ENCODE measurements around the gene WWOX. TPM values are rescaled to one million over a fixed set of nuclear protein-coding genes. Genes with fewer than 3 reads are reported as not detected.

Gene WWOX
- total RNA-seq, 1 experiment from 2014 or later = 35.6 TPM

DNA sequence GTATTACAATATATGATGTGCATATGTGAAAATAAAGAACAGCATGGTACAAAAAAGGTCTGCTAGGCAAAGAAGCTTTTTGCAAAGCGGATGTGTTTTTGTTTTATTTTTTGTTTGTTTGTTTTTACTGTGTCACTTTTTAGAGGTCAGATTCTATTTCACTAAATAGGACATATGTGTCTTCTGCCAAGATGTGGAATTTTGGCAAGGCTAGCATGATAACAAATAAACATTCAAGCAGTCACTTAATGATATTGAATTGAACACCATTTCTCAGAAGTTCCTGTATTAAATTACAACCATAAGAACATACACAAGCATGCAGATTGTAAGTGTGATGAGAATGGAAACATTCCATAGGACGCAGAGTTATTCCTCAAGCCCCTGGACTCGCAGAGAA lies 492.7 kb downstream of the WWOX start:
- Histone ChIP-seq H3K4me1 (replicated peaks; ENCODE audit: insufficient read depth) (no peaks in the 10 kb centered on the region), H3K9me2 (ENCODE audit: insufficient read depth) (no peaks in the 10 kb centered on the region), H3K9me3 (ENCODE audit: insufficient read depth, low read depth) (no peaks in the 10 kb centered on the region), H4K20me1 (ENCODE audit: insufficient read depth) (no peaks in the 10 kb centered on the region), H3K4me3 (no peak overlapping the region), H3K79me2 (ENCODE audit: low read depth) (no peaks in the 10 kb centered on the region), H3K27me3 (ENCODE audit: insufficient read depth, low read depth) (no peaks in the 10 kb centered on the region), H3K27ac (no peak overlapping the region), H3K4me2 (no peak overlapping the region), H3K36me3 (ENCODE audit: low read depth) (no peaks in the 10 kb centered on the region), H2AFZ (no peak overlapping the region), H3F3A (ENCODE audit: insufficient read depth, low read depth) (no peaks in the 10 kb centered on the region)
- POLR2A ChIA-PET (ENCODE audit: unreplicated experiment) = no interaction called here
- DNase-seq = no peak
- no TSS peak for BruUV-seq (replicated peaks)
- CTCF ChIA-PET = no interaction called here
- TF ChIP-seq, protein P1, sequence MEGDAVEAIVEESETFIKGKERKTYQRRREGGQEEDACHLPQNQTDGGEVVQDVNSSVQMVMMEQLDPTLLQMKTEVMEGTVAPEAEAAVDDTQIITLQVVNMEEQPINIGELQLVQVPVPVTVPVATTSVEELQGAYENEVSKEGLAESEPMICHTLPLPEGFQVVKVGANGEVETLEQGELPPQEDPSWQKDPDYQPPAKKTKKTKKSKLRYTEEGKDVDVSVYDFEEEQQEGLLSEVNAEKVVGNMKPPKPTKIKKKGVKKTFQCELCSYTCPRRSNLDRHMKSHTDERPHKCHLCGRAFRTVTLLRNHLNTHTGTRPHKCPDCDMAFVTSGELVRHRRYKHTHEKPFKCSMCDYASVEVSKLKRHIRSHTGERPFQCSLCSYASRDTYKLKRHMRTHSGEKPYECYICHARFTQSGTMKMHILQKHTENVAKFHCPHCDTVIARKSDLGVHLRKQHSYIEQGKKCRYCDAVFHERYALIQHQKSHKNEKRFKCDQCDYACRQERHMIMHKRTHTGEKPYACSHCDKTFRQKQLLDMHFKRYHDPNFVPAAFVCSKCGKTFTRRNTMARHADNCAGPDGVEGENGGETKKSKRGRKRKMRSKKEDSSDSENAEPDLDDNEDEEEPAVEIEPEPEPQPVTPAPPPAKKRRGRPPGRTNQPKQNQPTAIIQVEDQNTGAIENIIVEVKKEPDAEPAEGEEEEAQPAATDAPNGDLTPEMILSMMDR (conservative IDR thresholded peaks at IDR 0.05) = no peak
- TF ChIP-seq EZH2 (IDR thresholded peaks at IDR 0.05; ENCODE audit: low read depth) = no peak
- intact Hi-C loops (cut with micrococcal nuclease; ENCODE audit: unreplicated experiment) = no loop called here

DNA sequence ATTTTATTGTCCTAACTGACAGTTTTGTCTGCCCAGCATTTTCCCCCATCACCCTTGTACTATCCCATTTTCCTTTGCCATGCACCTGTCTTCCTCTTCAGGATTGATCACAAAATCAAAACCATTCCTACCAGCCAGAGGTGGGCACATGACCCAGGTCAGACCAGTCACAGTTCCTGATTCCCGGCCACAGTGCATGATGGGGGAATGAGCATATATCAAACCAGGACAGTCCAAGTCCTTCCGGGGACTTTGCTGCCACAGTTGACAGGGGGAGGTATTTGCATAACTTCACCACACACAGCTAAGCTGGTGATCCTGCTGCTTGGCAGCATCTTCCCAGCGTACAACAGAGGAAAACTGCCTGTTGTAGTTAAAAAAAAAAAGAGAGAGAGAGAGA lies 493.9 kb downstream of the WWOX start:
- H3F3A ChIP-seq (ENCODE audit: insufficient read depth, low read depth) = no peaks in the 10 kb centered on the region
- H3K9me3 ChIP-seq (ENCODE audit: insufficient read depth, low read depth) = no peaks in the 10 kb centered on the region
- intact Hi-C loops (cut with micrococcal nuclease; ENCODE audit: unreplicated experiment) = no loop called here
- H3K36me3 ChIP-seq (ENCODE audit: low read depth) = no peaks in the 10 kb centered on the region
- POLR2A ChIA-PET (ENCODE audit: unreplicated experiment) = no interaction called here
- no peaks in the 10 kb centered on the region for H3K9me2 ChIP-seq (ENCODE audit: insufficient read depth)
- CTCF ChIA-PET = no interaction called here
- H4K20me1 ChIP-seq (ENCODE audit: insufficient read depth) = no peaks in the 10 kb centered on the region
- no peak overlapping the region for H3K27ac ChIP-seq
- no peak for TF ChIP-seq EZH2 (IDR thresholded peaks at IDR 0.05; ENCODE audit: low read depth)
- TF ChIP-seq, protein P1 (conservative IDR thresholded peaks at IDR 0.05) = no peak
- H3K27me3 ChIP-seq (ENCODE audit: insufficient read depth, low read depth) = no peaks in the 10 kb centered on the region
- H2AFZ ChIP-seq = no peak overlapping the region
- no peak overlapping the region for H3K4me2 ChIP-seq
- H3K4me1 ChIP-seq (replicated peaks; ENCODE audit: insufficient read depth) = no peaks in the 10 kb centered on the region
- DNase-seq = no peak
- H3K79me2 ChIP-seq (ENCODE audit: low read depth) = no peaks in the 10 kb centered on the region
- H3K4me3 ChIP-seq = no peak overlapping the region
- no TSS peak for BruUV-seq (replicated peaks)

DNA sequence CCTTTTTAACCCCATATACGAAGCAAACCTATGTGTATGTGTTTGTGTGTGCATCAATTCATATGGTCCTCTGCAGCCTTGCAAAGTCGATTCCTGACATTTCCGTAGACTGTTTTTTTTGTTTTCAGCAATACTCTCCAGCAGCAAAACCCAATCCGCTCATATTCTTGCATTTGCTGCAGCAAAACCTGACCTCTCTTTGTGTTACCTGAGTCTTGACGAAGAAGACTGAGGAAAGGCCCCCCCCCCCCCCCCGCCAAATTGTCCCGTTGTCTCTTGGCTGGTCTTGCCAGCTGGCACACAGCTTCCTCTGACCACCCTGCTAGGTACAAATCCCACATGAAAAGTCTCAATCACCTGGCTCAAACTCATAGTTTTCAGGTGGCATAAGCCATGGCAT lies 494.7 kb downstream of the WWOX start:
- no peaks in the 10 kb centered on the region for H4K20me1 ChIP-seq (ENCODE audit: insufficient read depth)

More for the DNA sequence above, 494.7 kb downstream of the WWOX start:
- no peaks in the 10 kb centered on the region for H3F3A ChIP-seq (ENCODE audit: insufficient read depth, low read depth)
- H2AFZ ChIP-seq = no peak overlapping the region
- no TSS peak for BruUV-seq (replicated peaks)
- H3K4me1 ChIP-seq (replicated peaks; ENCODE audit: insufficient read depth) = no peaks in the 10 kb centered on the region
- CTCF ChIA-PET = interaction anchor here (0.6 kb wide), 1 partner anchor 47 kb away, joined by 3 read pairs; no protein-coding TSS in a partner anchor
- no peaks in the 10 kb centered on the region for H3K79me2 ChIP-seq (ENCODE audit: low read depth)
- H3K27me3 ChIP-seq (ENCODE audit: insufficient read depth, low read depth) = no peaks in the 10 kb centered on the region
- TF ChIP-seq, protein P1 (conservative IDR thresholded peaks at IDR 0.05) = no peak
- no peak for TF ChIP-seq EZH2 (IDR thresholded peaks at IDR 0.05; ENCODE audit: low read depth)
- no peak overlapping the region for H3K4me2 ChIP-seq
- H3K9me2 ChIP-seq (ENCODE audit: insufficient read depth) = no peaks in the 10 kb centered on the region
- H3K4me3 ChIP-seq = no peak overlapping the region
- POLR2A ChIA-PET (ENCODE audit: unreplicated experiment) = no interaction called here
- no peak overlapping the region for H3K27ac ChIP-seq
- no peaks in the 10 kb centered on the region for H3K9me3 ChIP-seq (ENCODE audit: insufficient read depth, low read depth)
- intact Hi-C loops (cut with micrococcal nuclease; ENCODE audit: unreplicated experiment) = no loop called here
- no peak for DNase-seq
- no peaks in the 10 kb centered on the region for H3K36me3 ChIP-seq (ENCODE audit: low read depth)

Measured in PC-9 (cell line).